Nephron progenitor cell (in vitro differentiated cells): ENCODE data around the gene FBXL7.

ENCODE experiments used
- DNase-seq: peaks from one replicate; pipeline ENCODE4 v3.0.0; 2021
- H3K27ac Mint-ChIP-seq: 2 replicates; pipeline ENCODE4 v1.8.0; 2021; ENCODE audit warnings: mild to moderate bottlenecking, moderate library complexity, mixed read lengths
- H3K27me3 Mint-ChIP-seq: 2 replicates; pipeline ENCODE4 v1.8.0; 2021; ENCODE audit warnings: mild to moderate bottlenecking, low read depth, mixed read lengths; ENCODE audit not compliant: poor library complexity
- H3K36me3 Mint-ChIP-seq: 2 replicates; pipeline ENCODE4 v1.8.0; 2021; ENCODE audit warnings: low read depth, mixed read lengths
- H3K4me1 Mint-ChIP-seq: 2 replicates; pipeline ENCODE4 v1.8.0; 2021; ENCODE audit warnings: mixed read lengths
- H3K4me3 Mint-ChIP-seq: 2 replicates; pipeline ENCODE4 v1.8.0; 2021; ENCODE audit warnings: mild to moderate bottlenecking, moderate library complexity, mixed read lengths
- H3K9me3 Mint-ChIP-seq: 2 replicates; pipeline ENCODE4 v1.8.0; 2021; ENCODE audit warnings: mild to moderate bottlenecking, moderate library complexity, mixed read lengths
- CTCF ChIP-seq: fragments of 200-600 bp; sonication (generic); IDR thresholded peaks from 2 replicates; pipeline ENCODE4 v1.5.0; 2021; ENCODE audit warnings: antibody characterized with exemption

The FBXL7 gene

GRCh38 chr5:15637345-15637744 lies 137.4 kb downstream of the FBXL7 start:
- Mint-ChIP-seq H3K27ac (no peak overlapping the region), H3K36me3 (peaks cover 22% of the 10 kb centered on the region), H3K9me3 (peaks cover 11% of the 10 kb centered on the region), H3K4me1 (peaks cover 4% of the 10 kb centered on the region), H3K4me3 (no peak overlapping the region), H3K27me3 (no peaks in the 10 kb centered on the region)
- TF ChIP-seq CTCF, result no peak
- no peak for DNase-seq

DNA sequence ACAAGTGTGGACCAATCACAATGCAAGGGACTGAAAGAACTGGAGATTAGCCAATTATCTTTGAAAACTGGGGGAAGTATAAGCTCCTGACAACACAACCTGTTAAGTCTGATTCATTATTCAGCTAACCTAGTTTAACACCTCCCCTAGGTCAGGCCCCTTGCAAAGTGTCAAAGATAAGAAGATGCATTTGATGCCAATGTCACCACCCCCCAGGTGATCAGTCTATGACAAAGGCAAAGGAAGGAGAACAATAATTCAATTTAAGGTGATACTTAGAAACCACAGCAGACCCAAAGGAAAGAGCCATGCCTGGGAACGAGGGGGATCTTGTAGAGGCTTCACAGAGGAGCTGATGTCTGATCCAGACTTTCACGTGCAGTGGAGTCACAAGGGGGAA lies 137.9 kb downstream of the FBXL7 start:
- Mint-ChIP-seq H3K36me3 (peaks cover 22% of the 10 kb centered on the region), H3K4me3 (no peak overlapping the region)

DNA sequence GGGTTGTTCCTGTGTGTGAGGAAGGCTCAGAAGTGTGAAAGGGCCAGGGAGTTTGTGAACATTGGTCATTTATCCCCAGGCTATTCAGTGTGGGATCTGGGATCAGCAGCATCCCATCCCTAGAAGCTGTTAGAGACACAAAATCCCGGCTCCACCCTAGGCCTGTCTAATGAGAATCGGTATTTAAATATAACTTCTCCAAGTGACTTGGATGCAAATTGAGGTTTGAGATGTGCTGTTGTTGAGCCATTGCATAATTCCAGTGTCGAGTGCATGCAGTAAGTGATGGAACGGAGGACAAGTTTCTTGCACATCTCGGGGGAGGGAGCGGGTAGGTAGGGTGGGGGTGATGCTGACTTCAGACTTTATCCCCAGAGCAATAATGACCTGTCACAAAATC lies 138.3 kb downstream of the FBXL7 start:
- no peak overlapping the region for H3K4me3 Mint-ChIP-seq
- H3K4me1 Mint-ChIP-seq, result peaks cover 4% of the 10 kb centered on the region
- H3K27me3 Mint-ChIP-seq, result no peaks in the 10 kb centered on the region
- no peak for DNase-seq
- H3K36me3 Mint-ChIP-seq, result peaks cover 22% of the 10 kb centered on the region
- no peak for TF ChIP-seq CTCF
- no peak overlapping the region for H3K27ac Mint-ChIP-seq
- peaks cover 11% of the 10 kb centered on the region for H3K9me3 Mint-ChIP-seq

More for the DNA sequence above, 137.9 kb downstream of the FBXL7 start:
- H3K27ac Mint-ChIP-seq, result no peak overlapping the region
- H3K9me3 Mint-ChIP-seq, result peaks cover 11% of the 10 kb centered on the region
- TF ChIP-seq CTCF, result no peak
- no peak for DNase-seq
- peaks cover 4% of the 10 kb centered on the region for H3K4me1 Mint-ChIP-seq
- no peaks in the 10 kb centered on the region for H3K27me3 Mint-ChIP-seq

DNA sequence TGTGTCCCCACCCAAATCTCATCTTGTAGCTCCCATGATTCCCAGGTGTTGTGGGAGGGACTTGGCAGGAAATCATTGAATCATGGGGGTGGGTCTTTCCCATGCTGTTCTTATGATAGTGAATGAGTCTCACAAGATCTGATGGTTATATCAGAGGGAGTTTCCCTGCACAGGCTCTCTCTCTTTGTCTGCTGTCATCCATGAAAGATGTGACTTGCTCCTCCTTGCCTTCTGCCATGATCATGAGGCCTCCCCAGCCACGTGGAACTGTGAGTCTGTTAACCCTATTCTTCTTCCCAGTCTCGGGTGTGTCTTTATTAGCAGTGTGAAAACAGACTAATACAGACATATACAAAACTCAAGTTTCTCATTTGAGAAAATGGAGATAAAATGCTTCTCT lies 139.3 kb downstream of the FBXL7 start:
- Mint-ChIP-seq H3K4me1 (peaks cover 4% of the 10 kb centered on the region), H3K36me3 (peaks cover 22% of the 10 kb centered on the region), H3K9me3 (peaks cover 11% of the 10 kb centered on the region), H3K27me3 (no peaks in the 10 kb centered on the region), H3K4me3 (no peak overlapping the region), H3K27ac (no peak overlapping the region)
- no peak for DNase-seq
- no peak for TF ChIP-seq CTCF

GRCh38 chr5:15640116-15640515 lies 140.1 kb downstream of the FBXL7 start:
- Mint-ChIP-seq H3K4me1 (peaks cover 2% of the 10 kb centered on the region), H3K27ac (peak overlapping the region; percentile 7), H3K27me3 (no peaks in the 10 kb centered on the region), H3K4me3 (no peak overlapping the region), H3K36me3 (peaks cover 18% of the 10 kb centered on the region), H3K9me3 (peaks cover 11% of the 10 kb centered on the region)
- TF ChIP-seq CTCF, result no peak
- DNase-seq, result no peak

DNA sequence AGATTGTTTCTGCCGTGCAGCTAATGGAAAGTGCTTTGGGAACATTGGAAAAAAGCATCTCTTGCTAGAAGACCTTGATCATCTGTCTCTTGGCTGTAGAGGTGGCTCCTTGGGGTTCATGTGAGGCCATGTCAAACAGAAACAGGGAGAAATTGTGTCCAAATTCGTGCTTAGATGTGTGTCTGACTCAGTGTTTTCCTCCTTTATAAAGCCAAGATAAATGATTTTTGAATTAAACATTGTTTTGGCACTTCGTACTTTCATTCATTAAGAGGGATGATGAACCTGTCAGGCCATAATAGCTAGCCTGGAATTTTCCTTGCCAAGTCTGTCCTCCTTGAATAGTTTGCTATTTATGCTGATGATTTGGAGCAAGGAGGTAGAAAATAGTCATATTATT lies 143.8 kb downstream of the FBXL7 start:
- Mint-ChIP-seq H3K4me1 (peaks cover 6% of the 10 kb centered on the region), H3K36me3 (peaks cover 10% of the 10 kb centered on the region), H3K27ac (no peak overlapping the region), H3K9me3 (peaks cover 5% of the 10 kb centered on the region), H3K4me3 (no peak overlapping the region), H3K27me3 (no peaks in the 10 kb centered on the region)
- TF ChIP-seq CTCF, result no peak
- DNase-seq, result no peak
